ENCODE results near the gene CYP46A1. TPM values are rescaled to one million over a fixed set of nuclear protein-coding genes. Genes with fewer than 3 reads are reported as not detected.

Gene CYP46A1
- total RNA-seq, 2 experiments from 2014 or later, result 0.26 to 0.33 TPM

GRCh38 chr14:99713972-99714371 is 29.9 kb downstream of the CYP46A1 start:
- Mint-ChIP-seq H3K27me3 (no peaks in the 10 kb centered on the region), H3K36me3 (no peaks in the 10 kb centered on the region), H3K4me1 (no peaks in the 10 kb centered on the region), H3K4me3 (no peak overlapping the region), H3K9me3 (no peaks in the 10 kb centered on the region), H3K27ac (no peak overlapping the region)
- POLR2A ChIA-PET, result no interaction called here
- no peak for DNase-seq
- ATAC-seq (ENCODE audit: low read depth), result no peak

DNA sequence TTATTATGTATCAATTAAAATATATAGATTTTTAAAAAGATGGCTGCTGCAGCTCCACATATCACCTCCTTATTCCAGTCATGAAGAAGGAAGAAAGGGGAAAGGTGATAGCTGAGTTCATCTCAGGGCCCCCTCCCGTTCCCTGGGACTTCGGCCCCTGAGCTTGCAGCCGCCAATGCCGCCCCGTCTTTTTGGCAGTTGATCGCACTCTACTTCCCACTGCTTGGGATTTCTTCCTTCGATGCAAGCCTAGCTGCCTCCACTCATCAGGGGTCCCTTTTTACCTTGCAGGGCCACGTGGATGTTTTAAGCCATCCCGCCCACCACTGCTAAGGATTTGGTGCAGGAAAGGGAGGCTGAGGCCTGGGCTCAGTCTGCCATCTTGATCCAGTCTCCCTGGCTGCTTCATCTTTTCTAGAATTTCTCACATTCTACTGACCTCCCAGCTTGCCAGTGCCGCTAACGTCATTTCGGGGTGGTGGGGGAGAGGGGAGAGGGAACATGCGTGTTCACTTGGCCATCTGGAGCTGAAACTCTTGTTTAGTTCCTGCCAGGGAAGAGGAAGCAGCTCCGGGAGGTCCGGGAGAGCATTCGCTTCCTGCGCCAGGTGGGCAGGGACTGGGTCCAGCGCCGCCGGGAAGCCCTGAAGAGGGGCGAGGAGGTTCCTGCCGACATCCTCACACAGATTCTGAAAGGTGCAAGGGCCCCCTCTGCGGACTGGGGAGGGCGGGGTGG is 31.3 kb downstream of the CYP46A1 start:
- POLR2A ChIA-PET, result no interaction called here
- H3K36me3 Mint-ChIP-seq, result no peaks in the 10 kb centered on the region
- H3K9me3 Mint-ChIP-seq, result no peaks in the 10 kb centered on the region
- no peaks in the 10 kb centered on the region for H3K4me1 Mint-ChIP-seq
- no peak overlapping the region for H3K4me3 Mint-ChIP-seq
- no peak for ATAC-seq (ENCODE audit: low read depth)
- no peaks in the 10 kb centered on the region for H3K27me3 Mint-ChIP-seq
- DNase-seq, result no peak
- H3K27ac Mint-ChIP-seq, result no peak overlapping the region

DNA sequence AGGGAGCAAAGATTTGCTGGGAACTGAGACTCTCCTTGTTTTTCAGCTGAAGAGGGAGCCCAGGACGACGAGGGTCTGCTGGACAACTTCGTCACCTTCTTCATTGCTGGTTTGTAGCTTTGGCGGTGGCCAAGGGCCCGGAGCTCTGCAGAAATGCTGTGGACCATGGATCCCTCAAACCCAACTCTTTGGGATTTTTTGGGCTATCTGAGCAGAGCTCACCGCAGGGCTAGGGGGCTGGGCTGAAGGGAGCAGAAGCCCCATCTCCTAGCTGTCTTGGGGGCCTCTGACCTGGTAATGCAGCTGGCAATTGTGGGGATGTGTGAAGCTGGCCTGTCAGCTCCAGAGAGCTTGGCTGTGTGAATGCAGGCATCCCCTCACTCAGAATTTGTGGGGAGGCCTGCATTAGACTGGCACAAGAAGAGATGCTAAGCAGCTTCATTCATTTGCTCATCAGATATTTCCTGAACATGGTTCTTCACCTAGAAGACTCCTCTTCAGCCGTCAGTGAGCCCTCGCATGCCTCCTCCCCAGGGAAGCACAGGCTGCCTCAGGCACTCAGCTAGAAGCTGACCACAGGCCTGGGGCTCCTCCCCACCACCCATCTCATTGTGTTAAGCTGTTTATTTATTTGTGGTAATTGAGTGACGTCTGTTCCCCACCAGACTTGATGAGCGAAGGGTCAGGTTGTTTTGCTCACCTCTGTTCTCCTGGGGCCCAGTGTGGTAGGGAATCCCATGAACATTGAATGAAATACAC is 32.2 kb downstream of the CYP46A1 start:
- H3K4me1 Mint-ChIP-seq, result no peaks in the 10 kb centered on the region
- H3K36me3 Mint-ChIP-seq, result no peaks in the 10 kb centered on the region
- ATAC-seq (ENCODE audit: low read depth), result no peak
- H3K9me3 Mint-ChIP-seq, result no peaks in the 10 kb centered on the region
- DNase-seq, result no peak
- POLR2A ChIA-PET, result no interaction called here
- H3K4me3 Mint-ChIP-seq, result no peak overlapping the region
- H3K27me3 Mint-ChIP-seq, result no peaks in the 10 kb centered on the region
- no peak overlapping the region for H3K27ac Mint-ChIP-seq

- Mint-ChIP-seq H3K27ac (no peak overlapping the region), H3K9me3 (no peaks in the 10 kb centered on the region), H3K4me3 (no peak overlapping the region), H3K36me3 (no peaks in the 10 kb centered on the region), H3K4me1 (no peaks in the 10 kb centered on the region), H3K27me3 (no peaks in the 10 kb centered on the region)
- DNase-seq, result no peak
- ATAC-seq (ENCODE audit: low read depth), result no peak
- POLR2A ChIA-PET, result no interaction called here
Measured at GRCh38 chr14:99716850-99717681, 33.0 kb downstream of the CYP46A1 start.

GRCh38 chr14:99717682-99718013 is 33.5 kb downstream of the CYP46A1 start:
- no peaks in the 10 kb centered on the region for H3K4me1 Mint-ChIP-seq
- no peaks in the 10 kb centered on the region for H3K9me3 Mint-ChIP-seq
- no peaks in the 10 kb centered on the region for H3K27me3 Mint-ChIP-seq
- no peak overlapping the region for H3K4me3 Mint-ChIP-seq
- POLR2A ChIA-PET, result no interaction called here
- H3K36me3 Mint-ChIP-seq, result no peaks in the 10 kb centered on the region
- DNase-seq, result no peak
- ATAC-seq (ENCODE audit: low read depth), result no peak
- no peak overlapping the region for H3K27ac Mint-ChIP-seq

DNA sequence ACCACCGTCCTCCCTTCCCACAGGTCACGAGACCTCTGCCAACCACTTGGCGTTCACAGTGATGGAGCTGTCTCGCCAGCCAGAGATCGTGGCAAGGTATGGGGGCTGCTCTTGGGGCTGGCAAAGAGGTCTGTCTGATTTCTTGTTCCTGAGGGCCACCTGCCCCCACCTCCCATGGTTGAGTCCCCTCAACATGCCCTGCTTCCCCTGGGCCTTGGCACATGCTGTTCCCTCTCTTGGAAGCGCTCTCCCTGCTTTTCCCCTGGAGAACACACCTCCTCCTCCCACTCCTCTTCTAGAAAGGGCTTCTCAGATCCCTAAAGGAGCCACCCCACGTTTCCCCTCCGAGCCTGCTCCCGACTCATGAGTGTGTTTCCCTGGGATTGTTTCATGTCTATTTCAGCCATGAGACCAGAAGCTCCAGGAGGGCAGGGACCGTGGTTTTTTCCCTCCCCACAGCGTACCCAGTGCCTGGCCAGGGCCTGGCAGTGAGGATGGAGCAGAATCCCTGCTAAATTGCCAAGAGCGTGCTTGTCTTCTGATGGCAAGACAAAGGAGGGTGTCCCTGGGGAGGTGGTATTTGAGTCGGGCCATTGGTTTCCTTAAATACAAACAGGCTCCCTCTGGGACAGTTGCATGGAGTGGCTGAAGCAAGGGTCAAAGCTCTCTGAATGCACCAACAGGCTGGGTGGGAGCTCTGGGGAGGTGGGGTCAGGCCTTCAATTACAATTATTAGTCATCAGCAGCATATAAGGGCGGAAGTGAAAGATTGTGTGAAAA is 34.1 kb downstream of the CYP46A1 start:
- H3K27ac Mint-ChIP-seq, result no peak overlapping the region
- H3K27me3 Mint-ChIP-seq, result no peaks in the 10 kb centered on the region
- H3K4me3 Mint-ChIP-seq, result no peak overlapping the region
- ATAC-seq (ENCODE audit: low read depth) (no peak), DNase-seq (no peak)
- H3K9me3 Mint-ChIP-seq, result no peaks in the 10 kb centered on the region
- H3K4me1 Mint-ChIP-seq, result no peaks in the 10 kb centered on the region
- POLR2A ChIA-PET, result no interaction called here
- no peaks in the 10 kb centered on the region for H3K36me3 Mint-ChIP-seq

- POLR2A ChIA-PET, result no interaction called here
- Mint-ChIP-seq H3K4me1 (no peaks in the 10 kb centered on the region), H3K9me3 (no peaks in the 10 kb centered on the region), H3K4me3 (no peak overlapping the region), H3K36me3 (no peaks in the 10 kb centered on the region), H3K27me3 (no peaks in the 10 kb centered on the region), H3K27ac (no peak overlapping the region)
- DNase-seq (no peak), ATAC-seq (ENCODE audit: low read depth) (no peak)
Measured at GRCh38 chr14:99718811-99719192, 34.7 kb downstream of the CYP46A1 start.

DNA sequence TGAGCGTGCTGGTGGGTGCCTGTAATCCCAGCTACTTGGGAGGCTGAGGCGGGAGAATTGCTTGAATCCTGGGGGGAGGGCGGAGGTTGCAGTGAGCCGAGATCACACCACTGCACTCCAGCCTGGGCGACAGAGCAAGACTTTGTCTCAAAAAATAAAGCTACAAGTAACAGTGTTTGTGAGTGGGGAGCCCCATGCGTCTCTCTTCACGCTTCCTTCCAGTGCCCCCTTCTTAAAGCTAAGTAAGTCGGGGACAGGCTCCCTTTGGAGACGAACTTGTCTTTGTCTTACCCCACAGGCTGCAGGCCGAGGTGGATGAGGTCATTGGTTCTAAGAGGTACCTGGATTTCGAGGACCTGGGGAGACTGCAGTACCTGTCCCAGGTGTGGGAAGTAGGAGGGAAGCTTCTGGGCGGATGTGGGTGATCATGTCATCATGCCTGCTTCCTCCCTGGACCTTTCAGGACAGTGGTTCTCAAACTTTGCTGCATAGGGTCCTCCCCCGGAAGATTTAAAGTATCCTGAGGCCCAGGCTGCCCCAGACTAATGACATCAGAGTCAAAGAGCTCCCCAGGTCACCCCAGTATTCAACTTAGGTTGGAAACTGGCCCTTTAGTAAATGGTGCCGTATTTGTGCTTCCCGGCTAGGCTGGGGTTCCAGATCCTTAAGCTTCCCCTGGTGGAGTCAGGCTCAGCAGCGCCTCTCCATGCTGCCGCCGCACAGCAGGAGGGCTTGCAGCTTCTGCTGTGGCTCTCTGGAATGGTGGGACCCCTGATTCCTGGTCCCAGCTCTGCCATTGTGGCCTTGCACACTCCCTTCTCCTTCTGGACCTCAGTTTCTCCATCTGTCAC is 37.1 kb downstream of the CYP46A1 start:
- H3K4me3 Mint-ChIP-seq, result no peak overlapping the region
- POLR2A ChIA-PET, result no interaction called here
- DNase-seq (no peak), ATAC-seq (ENCODE audit: low read depth) (no peak)
- no peaks in the 10 kb centered on the region for H3K4me1 Mint-ChIP-seq
- H3K9me3 Mint-ChIP-seq, result no peaks in the 10 kb centered on the region
- H3K27me3 Mint-ChIP-seq, result no peaks in the 10 kb centered on the region
- no peaks in the 10 kb centered on the region for H3K36me3 Mint-ChIP-seq
- no peak overlapping the region for H3K27ac Mint-ChIP-seq

- no peak overlapping the region for H3K4me3 Mint-ChIP-seq
- ATAC-seq (ENCODE audit: low read depth) (no peak), DNase-seq (no peak)
- no peaks in the 10 kb centered on the region for H3K4me1 Mint-ChIP-seq
- POLR2A ChIA-PET, result no interaction called here
- no peaks in the 10 kb centered on the region for H3K36me3 Mint-ChIP-seq
- H3K9me3 Mint-ChIP-seq, result no peaks in the 10 kb centered on the region
- no peak overlapping the region for H3K27ac Mint-ChIP-seq
- peaks cover 2% of the 10 kb centered on the region for H3K27me3 Mint-ChIP-seq
Measured at GRCh38 chr14:99721792-99722516, 37.9 kb downstream of the CYP46A1 start.

DNA sequence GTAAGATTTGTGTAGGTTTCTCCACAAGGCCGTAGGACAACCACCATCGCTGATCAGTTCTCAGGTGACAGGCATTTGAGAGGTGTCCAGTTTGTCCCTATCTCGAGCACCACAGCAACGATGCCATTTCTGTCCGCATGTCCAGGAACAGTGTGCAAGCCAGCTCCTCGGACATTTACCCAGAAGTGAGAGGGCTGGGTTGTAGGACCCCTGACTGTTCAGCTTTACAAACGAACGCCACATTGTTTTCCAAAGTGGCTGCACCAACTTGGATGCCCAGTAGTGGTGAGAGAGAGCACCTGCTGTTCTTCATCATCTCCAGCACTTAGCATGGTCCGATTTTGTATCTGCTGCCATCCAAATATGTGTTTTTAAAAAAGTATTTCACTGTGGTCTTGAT is 38.6 kb downstream of the CYP46A1 start:
- H3K36me3 Mint-ChIP-seq, result no peaks in the 10 kb centered on the region
- no peaks in the 10 kb centered on the region for H3K9me3 Mint-ChIP-seq
- no peaks in the 10 kb centered on the region for H3K4me1 Mint-ChIP-seq
- ATAC-seq (ENCODE audit: low read depth) (no peak), DNase-seq (no peak)
- POLR2A ChIA-PET, result no interaction called here
- H3K27me3 Mint-ChIP-seq, result peaks cover 2% of the 10 kb centered on the region
- H3K27ac Mint-ChIP-seq, result no peak overlapping the region
- no peak overlapping the region for H3K4me3 Mint-ChIP-seq

DNA sequence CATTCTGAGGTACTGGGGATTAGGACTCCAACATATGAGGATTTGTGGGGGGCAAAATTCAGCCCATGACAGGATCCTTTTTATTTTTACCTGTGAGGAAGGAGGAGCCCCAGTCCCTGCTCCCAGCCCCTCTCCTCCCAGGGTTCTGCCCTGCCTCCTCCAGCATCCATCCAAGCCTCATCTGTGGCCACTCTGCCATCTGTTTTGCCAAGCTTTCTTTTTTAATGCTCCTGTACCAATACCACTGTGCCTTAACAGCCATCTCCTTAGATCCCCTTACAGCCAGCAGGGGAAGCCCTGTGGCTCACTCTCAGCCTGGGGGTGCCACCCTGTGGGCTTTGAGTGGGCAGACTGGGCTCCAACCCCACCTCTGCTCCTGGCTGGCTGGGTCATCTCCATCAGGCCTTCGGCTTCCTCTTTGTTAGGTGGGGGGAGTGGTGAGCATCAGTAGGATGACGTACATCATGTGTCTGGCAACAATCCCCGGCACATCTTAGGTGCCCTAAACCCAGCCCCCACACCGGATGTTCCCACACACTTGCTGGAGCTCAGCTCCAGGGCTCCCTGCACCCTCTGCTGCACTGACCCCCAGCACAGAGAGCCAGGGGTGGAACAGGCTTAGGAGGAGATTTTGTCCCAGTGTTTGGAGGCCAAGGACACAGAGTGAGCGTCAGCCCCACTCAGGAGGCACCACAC is 40.2 kb downstream of the CYP46A1 start:
- Mint-ChIP-seq H3K36me3 (no peaks in the 10 kb centered on the region), H3K4me3 (no peak overlapping the region), H3K9me3 (no peaks in the 10 kb centered on the region), H3K4me1 (no peaks in the 10 kb centered on the region), H3K27me3 (peaks cover 6% of the 10 kb centered on the region), H3K27ac (no peak overlapping the region)
- POLR2A ChIA-PET, result no interaction called here
- no peak for ATAC-seq (ENCODE audit: low read depth)
- DNase-seq, result no peak
